OCI-LY1 (cell line): ENCODE data around the gene DHRSX.
"Not testable (repeated sequence)": the region's sequence is repeated elsewhere in the genome, so short reads cannot be mapped to it uniquely, and the experiment has no call there.

Experiments
- H2AFZ ChIP-seq: fragments of 200-600 bp; sonication (generic), shearing (Covaris generic); 2 replicates; pipeline ENCODE4 v1.6.0; 2014; ENCODE audit warnings: antibody characterized with exemption, mild to moderate bottlenecking, low read length
- H3F3A ChIP-seq: fragments of 200-600 bp; sonication (generic), shearing (Covaris generic); 2 replicates; pipeline ENCODE4 v1.6.0; 2014; ENCODE audit warnings: mild to moderate bottlenecking, antibody characterized with exemption, low read length, moderate library complexity; ENCODE audit not compliant: insufficient read depth
- H3K27ac ChIP-seq: fragments of 200-600 bp; sonication (generic); 2 replicates; pipeline ENCODE4 v1.5.1; 2014; ENCODE audit warnings: low read length, mixed run types, mild to moderate bottlenecking, low read depth; ENCODE audit not compliant: poor library complexity, severe bottlenecking
- H3K27me3 ChIP-seq: fragments of 200-600 bp; sonication (generic); 2 replicates; pipeline ENCODE4 v1.6.0; 2014; ENCODE audit warnings: antibody characterized with exemption, mild to moderate bottlenecking, low read length, moderate library complexity; ENCODE audit not compliant: insufficient read depth
- H3K36me3 ChIP-seq: fragments of 200-600 bp; sonication (generic); 2 replicates; pipeline ENCODE4 v1.6.1; 2014; ENCODE audit warnings: mild to moderate bottlenecking, antibody characterized with exemption, low read length, moderate library complexity, mixed read lengths; ENCODE audit not compliant: insufficient read depth
- H3K4me1 ChIP-seq: fragments of 200-600 bp; sonication (generic); 2 replicates; pipeline ENCODE4 v1.5.1; 2014; ENCODE audit warnings: mild to moderate bottlenecking, low read length, moderate library complexity; ENCODE audit not compliant: insufficient read depth, severe bottlenecking
- H3K4me2 ChIP-seq: fragments of 200-600 bp; sonication (generic), shearing (Covaris generic); 2 replicates; pipeline ENCODE4 v1.6.1; 2014; ENCODE audit warnings: low read length
- H3K4me3 ChIP-seq: fragments of 200-600 bp; sonication (generic); 2 replicates; pipeline ENCODE4 v1.5.1; 2014; ENCODE audit warnings: low read length, low read depth, mild to moderate bottlenecking, mixed read lengths; ENCODE audit not compliant: poor library complexity, severe bottlenecking
- H3K79me2 ChIP-seq: fragments of 200-600 bp; shearing (Covaris generic); 2 replicates; pipeline ENCODE4 v1.6.1; 2016; ENCODE audit warnings: mixed run types, low read length, mixed read lengths; ENCODE audit not compliant: insufficient read depth
- H3K9ac ChIP-seq: fragments of 200-600 bp; sonication (generic), shearing (Covaris generic); 2 replicates; pipeline ENCODE4 v1.6.1; 2014; ENCODE audit warnings: mild to moderate bottlenecking, low read length, mixed read lengths
- H3K9me2 ChIP-seq: fragments of 200-600 bp; sonication (generic), shearing (Covaris generic); 2 replicates; pipeline ENCODE4 v1.6.1; 2014; ENCODE audit warnings: low read depth, mild to moderate bottlenecking, low read length, mixed read lengths
- H3K9me3 ChIP-seq: fragments of 200-600 bp; shearing (Covaris generic); 2 replicates; pipeline ENCODE4 v1.6.1; 2014; ENCODE audit warnings: low read length, mixed read lengths
- H4K20me1 ChIP-seq: fragments of 200-600 bp; sonication (generic), shearing (Covaris generic); 2 replicates; pipeline ENCODE4 v1.6.0; 2016; ENCODE audit warnings: mild to moderate bottlenecking, low read length; ENCODE audit not compliant: insufficient read depth
- CTCF ChIP-seq: fragments of 200-600 bp; sonication (generic), shearing (Covaris generic); IDR thresholded peaks from 2 replicates; pipeline ENCODE4 v1.5.1; 2017; ENCODE audit warnings: mild to moderate bottlenecking, antibody characterized with exemption, low read length, moderate library complexity, mixed read lengths
- EZH2 ChIP-seq: fragments of 200-600 bp; sonication (generic), shearing (Covaris generic); IDR thresholded peaks from 2 replicates; pipeline ENCODE4 v1.8.0; 2017; ENCODE audit warnings: borderline replicate concordance, mixed run types, mild to moderate bottlenecking, antibody characterized with exemption, low read length, moderate library complexity, mixed read lengths

DHRSX gene

DNA sequence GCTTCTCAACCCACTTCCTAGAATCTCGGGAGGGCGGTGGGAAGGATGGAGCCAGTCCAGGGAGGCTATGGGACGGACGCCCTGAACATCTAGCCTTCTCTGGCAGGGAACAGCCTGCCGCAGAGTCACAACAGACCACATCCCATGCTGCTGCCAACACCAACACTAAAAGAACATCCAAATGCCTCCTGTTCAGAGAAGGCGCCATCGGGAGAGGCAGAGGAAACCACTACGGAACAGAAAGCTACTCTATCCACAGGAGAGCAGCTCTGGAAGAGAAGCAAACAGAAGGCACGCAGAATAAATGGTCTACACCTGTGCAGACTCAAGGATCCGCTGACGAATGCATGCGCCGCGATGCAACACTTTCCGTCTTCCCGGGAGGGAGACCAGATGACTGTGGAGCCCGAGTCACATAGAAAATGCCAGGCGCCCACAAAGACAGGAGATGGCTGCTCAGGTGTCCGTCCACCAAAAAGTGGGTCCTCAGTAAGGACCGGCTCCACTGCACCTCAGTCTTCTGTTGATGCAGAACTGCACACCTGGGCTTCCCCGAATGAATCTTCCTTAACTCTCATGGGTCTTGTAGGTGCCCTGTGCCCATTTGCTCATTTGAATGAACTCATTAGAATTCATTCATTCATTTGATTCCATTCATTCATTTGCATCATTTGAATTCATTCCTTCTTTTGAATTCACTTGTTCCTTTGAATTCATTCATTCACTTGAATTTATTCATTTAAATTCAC, 217.5 kb downstream of the DHRSX start:
- Histone ChIP-seq H3K9ac (no peak overlapping the region), H3K9me3 (peaks cover 5% of the 10 kb centered on the region; the same call in 1 of the 2 replicates), H3F3A (no peaks in the 10 kb centered on the region), H3K36me3 (peaks cover 5% of the 10 kb centered on the region; the same call in 1 of the 2 replicates), H4K20me1 (no peaks in the 10 kb centered on the region), H3K4me1 (no peaks in the 10 kb centered on the region), H3K79me2 (no peaks in the 10 kb centered on the region), H2AFZ (no peak overlapping the region), H3K27me3 (no peaks in the 10 kb centered on the region), H3K27ac (no peak overlapping the region), H3K4me2 (no peak overlapping the region), H3K9me2 (no peaks in the 10 kb centered on the region), H3K4me3 (no peak overlapping the region)
- TF ChIP-seq EZH2 (no peak), CTCF (no peak)

- TF ChIP-seq EZH2, result no peak
- TF ChIP-seq CTCF, result no peak
- Histone ChIP-seq H3K79me2 (no peaks in the 10 kb centered on the region), H3K27me3 (no peaks in the 10 kb centered on the region), H3K9me3 (peaks cover 5% of the 10 kb centered on the region; the same call in 1 of the 2 replicates), H3K4me3 (no peak overlapping the region), H2AFZ (no peak overlapping the region), H3K9ac (no peak overlapping the region), H3K27ac (no peak overlapping the region), H3F3A (no peaks in the 10 kb centered on the region), H3K4me1 (no peaks in the 10 kb centered on the region), H3K4me2 (no peak overlapping the region), H3K36me3 (peaks cover 5% of the 10 kb centered on the region; the same call in 1 of the 2 replicates), H4K20me1 (no peaks in the 10 kb centered on the region), H3K9me2 (no peaks in the 10 kb centered on the region)
Measured at GRCh38 chrX:2282490-2283090, 218.2 kb downstream of the DHRSX start.

- no peak overlapping the region for H3K27ac ChIP-seq
- no peak for TF ChIP-seq EZH2
- TF ChIP-seq CTCF, result no peak
- H2AFZ ChIP-seq, result no peak overlapping the region
- no peaks in the 10 kb centered on the region for H3F3A ChIP-seq
- H3K4me2 ChIP-seq, result no peak overlapping the region
- no peak overlapping the region for H3K9ac ChIP-seq
- H3K27me3 ChIP-seq, result no peaks in the 10 kb centered on the region
- no peaks in the 10 kb centered on the region for H3K4me1 ChIP-seq
- no peak overlapping the region for H3K4me3 ChIP-seq
- H3K79me2 ChIP-seq, result no peaks in the 10 kb centered on the region
- H3K36me3 ChIP-seq, result peaks cover 8% of the 10 kb centered on the region; the same call in 1 of the 2 replicates
- no peaks in the 10 kb centered on the region for H3K9me2 ChIP-seq
- H4K20me1 ChIP-seq, result no peaks in the 10 kb centered on the region
- no peaks in the 10 kb centered on the region for H3K9me3 ChIP-seq
Measured at GRCh38 chrX:2272337-2272736, 228.4 kb downstream of the DHRSX start.

DNA sequence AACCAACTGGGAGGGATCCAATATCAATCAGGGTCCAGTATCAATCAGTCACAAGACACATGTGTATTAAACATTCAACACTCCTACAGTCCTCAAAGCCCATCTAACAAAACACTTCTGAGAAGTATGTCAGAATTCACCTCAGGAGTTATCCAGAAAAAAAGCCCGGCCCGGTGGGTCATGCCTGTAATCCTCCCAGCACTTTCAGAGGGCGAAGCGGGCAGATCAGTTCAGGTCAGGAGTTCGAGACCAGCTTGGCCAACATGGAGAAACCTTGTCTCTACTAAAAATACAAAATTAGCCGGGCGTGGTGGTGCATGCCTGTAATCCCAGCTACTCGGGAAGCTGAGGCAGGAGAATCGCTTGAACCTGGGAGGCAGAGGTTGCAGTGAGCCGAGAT, 229.2 kb downstream of the DHRSX start:
- H3K27ac ChIP-seq, H4K20me1 ChIP-seq, H3K4me3 ChIP-seq, H3K4me1 ChIP-seq, H3F3A ChIP-seq, H3K79me2 ChIP-seq, H3K27me3 ChIP-seq, H3K4me2 ChIP-seq, H3K9me3 ChIP-seq, H3K9me2 ChIP-seq, H2AFZ ChIP-seq, H3K9ac ChIP-seq: not testable (repeated sequence)
- H3K36me3 ChIP-seq, result peaks cover 11% of the 10 kb centered on the region

GRCh38 chrX:2270783-2271182, 230.0 kb downstream of the DHRSX start:
- not testable (repeated sequence) for H3K27ac ChIP-seq

More at GRCh38 chrX:2270783-2271182, 230.0 kb downstream of the DHRSX start:
- not testable (repeated sequence) for H3K9me3 ChIP-seq, H3K79me2 ChIP-seq, H3K27me3 ChIP-seq, H3K9ac ChIP-seq, H3K4me2 ChIP-seq, H3F3A ChIP-seq, H3K9me2 ChIP-seq, H2AFZ ChIP-seq, H3K4me1 ChIP-seq, H4K20me1 ChIP-seq, H3K4me3 ChIP-seq
- H3K36me3 ChIP-seq, result peaks cover 14% of the 10 kb centered on the region
